Measurements from ENCODE around the gene ABCB4.

DNA sequence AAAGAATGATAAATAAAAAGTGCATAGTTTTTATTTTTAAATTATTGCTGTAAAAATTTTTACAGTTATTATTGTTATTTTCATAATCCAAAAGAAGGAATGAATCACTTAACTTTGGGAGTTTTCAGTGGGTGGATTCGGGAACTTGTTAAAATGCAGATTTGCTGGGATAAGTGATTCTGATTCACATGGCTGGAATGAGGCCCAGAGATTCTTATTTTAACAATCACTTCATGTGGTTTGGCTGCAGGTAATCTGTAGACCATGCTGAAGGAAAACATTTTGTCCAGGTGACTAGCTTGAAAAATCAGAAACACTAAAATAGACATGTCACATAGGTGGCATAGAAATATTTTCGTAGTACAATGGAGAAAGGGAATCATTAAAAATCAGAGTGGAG lies 116.1 kb downstream of the ABCB4 start:
- no peak for TF ChIP-seq EP300 (IDR thresholded peaks at IDR 0.05)
- TF ChIP-seq, protein P1, sequence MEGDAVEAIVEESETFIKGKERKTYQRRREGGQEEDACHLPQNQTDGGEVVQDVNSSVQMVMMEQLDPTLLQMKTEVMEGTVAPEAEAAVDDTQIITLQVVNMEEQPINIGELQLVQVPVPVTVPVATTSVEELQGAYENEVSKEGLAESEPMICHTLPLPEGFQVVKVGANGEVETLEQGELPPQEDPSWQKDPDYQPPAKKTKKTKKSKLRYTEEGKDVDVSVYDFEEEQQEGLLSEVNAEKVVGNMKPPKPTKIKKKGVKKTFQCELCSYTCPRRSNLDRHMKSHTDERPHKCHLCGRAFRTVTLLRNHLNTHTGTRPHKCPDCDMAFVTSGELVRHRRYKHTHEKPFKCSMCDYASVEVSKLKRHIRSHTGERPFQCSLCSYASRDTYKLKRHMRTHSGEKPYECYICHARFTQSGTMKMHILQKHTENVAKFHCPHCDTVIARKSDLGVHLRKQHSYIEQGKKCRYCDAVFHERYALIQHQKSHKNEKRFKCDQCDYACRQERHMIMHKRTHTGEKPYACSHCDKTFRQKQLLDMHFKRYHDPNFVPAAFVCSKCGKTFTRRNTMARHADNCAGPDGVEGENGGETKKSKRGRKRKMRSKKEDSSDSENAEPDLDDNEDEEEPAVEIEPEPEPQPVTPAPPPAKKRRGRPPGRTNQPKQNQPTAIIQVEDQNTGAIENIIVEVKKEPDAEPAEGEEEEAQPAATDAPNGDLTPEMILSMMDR (IDR thresholded peaks at IDR 0.05): no peak
